NCI-H2171 treated with DMSO at 0.1 percent for 48 hours (cell line): ENCODE measurements around the gene NTNG1.

Source experiments
- DNase-seq: peaks from one replicate; lab custom pipeline; 2025; lab: John Stamatoyannopoulos, UW

NTNG1 gene

DNA sequence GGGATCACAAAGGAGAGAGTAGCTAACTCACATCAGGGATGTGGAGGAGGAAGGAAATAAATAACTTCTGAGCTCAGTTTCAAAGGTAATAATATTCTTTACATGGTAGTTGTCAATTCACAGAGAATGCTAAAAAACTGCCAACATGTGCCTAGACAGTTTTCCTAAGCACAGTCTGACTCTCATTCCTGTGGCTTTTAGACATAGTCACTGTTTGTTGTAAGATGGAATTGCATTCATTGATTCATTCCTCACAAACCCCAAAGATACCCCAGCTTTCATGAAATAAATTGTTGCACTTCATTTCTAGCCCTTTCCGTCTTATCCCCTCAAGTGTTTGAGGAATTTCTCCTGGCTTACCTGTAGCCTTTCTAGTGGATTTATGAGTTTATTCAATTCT lies 263.9 kb downstream of the NTNG1 start:
- no peak for DNase-seq

DNA sequence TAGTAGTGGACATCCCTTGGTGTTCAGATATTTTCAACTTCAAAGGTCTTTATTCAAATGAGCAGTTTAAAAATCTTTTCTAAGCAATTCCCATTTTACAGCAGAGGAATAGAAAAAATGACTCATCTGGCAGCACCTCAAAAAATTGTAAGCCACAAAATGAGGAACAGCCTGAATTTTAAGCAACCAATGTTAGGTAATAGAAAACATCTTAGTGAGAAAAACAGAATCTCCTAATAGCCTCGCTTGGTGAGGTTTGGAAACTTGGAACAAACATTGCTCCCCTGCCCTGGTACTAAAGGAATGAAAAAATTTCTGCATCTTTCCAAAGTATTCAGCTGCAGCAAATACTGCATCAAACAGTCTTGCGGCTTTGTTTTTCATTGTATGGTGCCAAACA lies 264.4 kb downstream of the NTNG1 start:
- DNase-seq = no peak

DNA sequence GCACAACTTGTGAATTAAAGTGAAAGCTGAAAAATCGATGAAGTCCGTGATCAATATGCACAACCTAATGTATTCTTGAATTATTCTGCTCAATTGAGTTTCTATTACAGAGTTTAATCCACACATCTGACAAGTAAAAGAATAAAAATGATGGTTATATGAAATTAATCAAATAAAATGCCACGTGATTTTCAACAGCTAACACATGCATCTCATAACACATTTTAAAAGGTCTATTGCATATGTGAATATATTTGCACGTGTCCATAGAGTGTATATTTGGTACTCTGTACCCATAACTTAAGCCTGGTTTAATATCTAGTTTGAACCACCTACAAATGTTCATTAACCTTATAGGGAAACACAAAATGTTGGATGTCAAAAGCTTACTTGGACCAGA lies 266.2 kb downstream of the NTNG1 start:
- no peak for DNase-seq

DNA sequence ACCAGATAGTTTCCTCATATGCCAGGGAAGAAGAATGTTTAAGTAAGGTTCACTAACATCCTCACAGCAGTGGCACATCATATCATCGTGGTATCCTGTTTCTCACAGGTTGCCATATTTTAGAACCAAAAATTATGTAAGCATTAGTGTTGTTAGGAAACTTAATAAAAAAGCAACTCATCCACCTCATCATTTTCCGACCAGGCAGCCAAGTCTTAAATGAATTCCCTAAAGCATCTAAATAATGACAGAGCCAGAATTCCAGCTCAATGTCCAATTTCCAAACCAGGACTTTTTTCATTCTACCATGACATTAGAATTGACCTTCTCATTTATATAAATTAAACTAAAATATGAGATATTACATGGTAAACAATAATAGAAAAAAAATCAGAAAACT lies 272.7 kb downstream of the NTNG1 start:
- no peak for DNase-seq

DNA sequence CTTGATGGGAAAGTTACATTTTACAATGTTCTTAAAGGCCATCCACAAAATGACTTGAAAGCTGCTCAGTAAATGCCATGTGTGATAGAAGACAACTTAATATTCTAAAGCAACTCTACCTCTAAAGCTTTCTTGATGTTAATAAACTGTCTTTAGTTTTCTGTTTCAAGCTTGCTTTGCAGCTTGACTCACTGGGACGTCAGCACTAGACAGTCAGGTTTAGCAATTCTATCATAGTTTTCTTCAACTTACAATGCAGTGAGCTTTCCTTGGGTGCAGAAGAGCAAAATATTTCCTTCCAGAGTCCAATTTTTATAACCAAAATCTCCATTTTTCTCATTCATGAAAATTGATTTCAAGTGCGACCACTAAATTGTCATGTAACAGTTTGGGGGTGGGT lies 273.1 kb downstream of the NTNG1 start:
- no peak for DNase-seq

DNA sequence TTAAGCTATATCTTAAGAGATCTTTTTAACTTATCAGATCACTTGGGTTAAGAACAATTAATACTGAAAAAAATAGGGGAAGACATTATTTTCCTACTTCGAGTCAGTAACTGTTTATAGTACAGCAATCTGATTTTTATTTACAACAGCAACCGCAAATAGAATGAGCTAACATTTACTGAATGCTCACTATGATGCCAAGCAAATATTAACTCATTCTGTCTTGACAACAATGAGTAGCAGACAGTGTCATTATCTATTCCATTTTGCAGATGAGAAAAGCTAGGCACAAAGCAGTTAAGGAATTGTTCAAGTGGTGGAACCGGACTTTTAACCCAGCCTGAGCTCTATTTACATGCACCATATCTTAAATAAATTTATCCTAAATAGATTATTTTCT lies 273.7 kb downstream of the NTNG1 start:
- DNase-seq = no peak

DNA sequence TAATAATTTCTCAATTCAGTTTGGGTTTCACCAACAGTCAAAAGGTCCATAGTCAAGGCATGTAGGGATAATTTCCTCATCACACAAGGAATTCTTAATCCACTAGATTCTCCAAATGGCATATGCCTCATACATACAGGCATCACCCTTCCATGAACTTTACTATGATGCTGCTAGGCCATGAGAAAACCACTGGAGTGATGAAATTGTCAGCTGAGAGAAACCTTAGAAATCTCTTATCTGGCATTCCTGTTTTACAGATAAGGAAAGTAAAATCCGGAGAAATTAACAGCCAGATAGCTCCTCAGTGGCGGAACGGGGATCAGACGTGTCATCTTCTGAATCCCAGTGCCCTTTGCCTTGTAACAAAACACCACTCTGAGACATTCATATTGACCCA lies 274.4 kb downstream of the NTNG1 start:
- DNase-seq = no peak

DNA sequence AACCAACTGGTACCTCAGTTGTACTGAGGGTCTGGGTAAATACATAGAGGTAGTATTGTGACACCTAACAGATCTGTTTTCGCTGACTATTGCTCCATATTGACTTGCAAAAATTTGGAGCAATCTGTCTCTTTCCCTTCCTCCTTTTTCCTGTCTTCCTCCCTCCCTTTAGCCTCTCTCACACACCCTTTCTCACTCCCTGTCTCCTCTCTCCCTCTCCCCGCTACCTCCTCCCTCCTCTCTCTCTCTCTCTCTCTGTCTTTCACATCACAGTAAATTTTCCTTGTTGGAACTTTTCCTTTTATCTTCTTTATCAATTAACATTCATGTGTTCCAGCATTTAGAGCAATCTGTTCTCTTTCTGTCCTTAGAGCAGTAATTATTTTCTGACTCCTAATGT lies 278.2 kb downstream of the NTNG1 start:
- DNase-seq = no peak

DNA sequence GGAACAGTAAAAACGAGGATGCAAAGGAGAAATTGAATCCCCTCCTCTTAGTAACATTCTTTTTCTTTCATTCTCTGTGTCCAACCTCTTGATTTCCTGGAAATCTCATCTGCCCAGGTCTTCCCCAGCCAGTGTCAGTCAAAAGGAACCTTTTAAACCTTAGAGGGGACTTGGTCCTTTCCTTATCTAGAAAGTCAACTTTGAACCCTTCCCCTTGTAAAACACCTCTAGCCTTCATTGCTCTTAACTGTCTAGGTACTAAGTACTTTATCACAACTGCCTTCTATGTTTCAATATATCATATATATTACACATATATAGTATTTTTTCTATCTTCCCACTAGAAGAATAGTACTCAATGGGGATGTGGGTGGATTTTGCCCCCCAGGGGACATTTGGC lies 282.1 kb downstream of the NTNG1 start:
- no peak for DNase-seq

DNA sequence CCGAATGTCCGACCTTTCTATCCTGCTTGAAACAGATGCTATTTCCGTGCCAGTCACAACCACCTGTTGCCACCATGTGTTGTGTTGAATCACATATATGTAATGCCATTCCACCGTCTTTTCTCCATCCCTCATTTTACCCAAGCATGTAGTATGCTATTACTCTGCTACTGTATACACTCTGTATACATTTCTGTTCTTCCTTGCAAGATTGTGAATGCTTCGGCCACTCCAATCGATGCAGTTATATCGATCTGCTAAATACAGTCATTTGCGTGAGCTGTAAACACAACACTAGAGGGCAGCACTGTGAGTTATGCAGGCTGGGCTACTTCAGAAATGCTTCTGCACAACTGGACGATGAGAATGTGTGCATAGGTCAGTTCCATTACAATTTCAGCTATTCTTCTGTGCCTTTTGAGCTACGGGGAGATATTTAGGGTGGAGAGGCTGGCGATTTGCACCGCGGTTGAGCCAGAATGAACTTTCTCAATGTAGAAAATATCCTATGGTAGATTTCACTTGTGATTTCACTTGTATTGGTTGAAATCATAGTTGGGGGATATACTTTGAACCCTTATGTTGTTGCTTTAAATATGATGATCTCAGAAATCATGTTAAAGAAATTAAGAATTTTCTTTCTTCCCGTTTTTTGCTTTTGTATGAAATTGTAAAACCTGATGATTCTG lies 289.8 kb downstream of the NTNG1 start:
- DNase-seq = no peak

DNA sequence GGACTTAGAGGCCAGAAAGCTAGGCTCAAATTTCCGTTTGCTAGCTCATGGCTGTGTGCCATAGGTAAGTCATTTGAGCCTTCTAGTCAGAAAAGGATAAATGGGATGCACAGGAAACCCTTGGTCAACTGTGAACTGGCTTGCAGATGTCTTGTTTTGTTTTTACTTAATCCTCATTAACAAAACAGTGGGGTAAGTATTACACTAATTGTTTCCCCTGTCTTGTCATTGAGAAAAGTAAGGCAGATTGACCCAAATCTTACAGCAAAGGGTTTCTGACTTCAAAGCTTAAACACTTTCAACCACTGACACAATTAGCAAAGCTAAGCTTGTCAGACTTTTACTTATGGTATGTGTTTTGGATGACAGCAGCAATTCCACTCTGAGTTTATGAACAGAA lies 291.3 kb downstream of the NTNG1 start:
- DNase-seq = peak; percentile 48

DNA sequence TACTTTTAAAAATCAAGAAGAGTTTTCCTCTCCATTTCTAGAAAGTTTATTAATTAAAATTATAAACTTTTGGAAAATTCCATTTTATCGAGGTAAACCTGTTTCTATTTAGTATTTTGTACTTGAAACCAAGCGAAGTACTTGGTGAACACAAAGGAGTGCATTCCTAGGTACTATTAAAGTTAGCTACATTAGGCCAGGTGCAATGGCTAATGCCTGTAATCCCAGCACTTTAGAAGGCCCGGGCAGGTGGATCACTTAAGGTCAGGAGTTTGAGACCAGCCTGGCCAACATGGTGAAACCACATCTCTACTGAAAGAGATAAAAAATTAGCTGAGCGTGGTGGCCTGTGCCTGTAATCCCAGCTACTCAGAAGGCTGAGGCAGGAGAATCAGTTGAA lies 292.2 kb downstream of the NTNG1 start:
- no peak for DNase-seq

DNA sequence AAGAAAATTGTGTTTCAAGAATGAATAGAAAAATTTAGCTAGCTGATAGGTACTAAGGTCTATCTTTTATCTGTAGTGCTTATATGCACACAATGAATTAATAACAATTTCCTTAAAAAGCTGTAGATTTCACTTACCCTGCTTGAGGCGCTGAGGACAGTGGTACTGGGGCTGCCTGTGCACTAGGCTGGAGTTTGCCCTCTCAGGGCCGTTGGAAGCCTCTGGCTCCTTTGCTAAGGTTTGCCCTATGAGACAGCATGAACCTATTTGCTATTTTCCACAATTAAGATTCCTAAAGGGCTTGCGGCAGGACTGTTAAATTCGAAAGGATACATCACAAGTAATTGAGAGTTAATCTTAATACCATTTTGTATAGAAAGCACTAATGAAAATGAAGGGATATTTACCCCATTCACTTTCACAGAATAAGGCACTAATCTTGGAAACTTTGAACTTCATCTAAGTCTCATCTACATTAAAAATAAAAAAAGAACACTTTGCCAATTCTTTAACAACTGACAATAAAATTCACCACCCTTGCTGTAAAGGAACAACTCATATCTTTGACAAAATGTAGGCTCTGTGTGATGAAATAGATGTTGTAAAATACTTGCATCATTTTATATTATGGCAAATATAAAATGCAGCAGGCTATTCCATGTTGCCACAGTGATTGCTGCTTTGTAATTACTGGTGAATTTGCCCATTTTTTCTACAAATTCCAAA lies 293.0 kb downstream of the NTNG1 start:
- no peak for DNase-seq

DNA sequence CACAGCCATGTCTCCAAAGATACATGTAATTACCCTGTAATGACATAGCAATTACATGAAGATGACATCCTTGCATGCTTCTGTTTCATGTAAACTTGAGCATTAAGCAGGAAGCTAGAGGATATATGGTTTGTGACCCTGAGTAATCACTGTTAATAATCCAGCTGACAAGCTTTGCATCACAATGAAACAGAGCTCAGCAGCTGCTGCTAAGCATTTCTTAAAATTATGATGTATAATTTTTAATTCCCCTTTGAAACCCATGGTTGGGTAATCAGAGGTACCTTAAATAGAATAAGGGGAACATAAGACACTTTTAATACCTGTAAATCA lies 293.5 kb downstream of the NTNG1 start:
- no peak for DNase-seq

DNA sequence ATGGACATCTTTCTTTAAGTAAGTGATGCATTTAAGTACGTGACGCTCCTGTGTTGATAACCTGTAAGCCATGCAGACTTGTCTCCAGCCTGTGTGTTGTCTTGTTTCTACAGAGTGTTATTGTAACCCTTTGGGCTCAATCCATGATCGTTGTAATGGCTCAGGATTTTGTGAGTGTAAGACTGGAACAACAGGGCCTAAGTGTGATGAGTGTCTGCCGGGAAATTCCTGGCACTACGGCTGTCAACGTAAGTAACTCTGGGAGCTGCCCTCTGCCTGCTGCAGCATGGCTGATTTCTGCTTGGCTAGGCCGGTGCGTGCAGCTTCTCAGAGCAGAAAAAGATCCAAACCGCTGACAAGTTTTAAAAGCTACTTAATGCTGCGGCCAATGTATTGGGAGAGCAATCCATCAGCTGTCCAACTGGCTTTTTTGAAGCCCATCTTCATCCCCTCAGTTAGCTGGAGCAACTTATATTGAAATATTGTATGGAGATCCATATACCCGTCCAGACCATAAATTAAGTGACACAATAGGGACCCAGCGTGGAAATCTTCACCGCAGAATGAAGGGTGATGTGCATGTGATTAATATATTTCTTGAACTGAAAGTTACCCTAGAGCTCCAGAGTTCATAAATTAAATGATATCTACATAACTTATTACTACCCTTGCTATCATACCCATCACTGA lies 295.9 kb downstream of the NTNG1 start:
- no peak for DNase-seq

DNA sequence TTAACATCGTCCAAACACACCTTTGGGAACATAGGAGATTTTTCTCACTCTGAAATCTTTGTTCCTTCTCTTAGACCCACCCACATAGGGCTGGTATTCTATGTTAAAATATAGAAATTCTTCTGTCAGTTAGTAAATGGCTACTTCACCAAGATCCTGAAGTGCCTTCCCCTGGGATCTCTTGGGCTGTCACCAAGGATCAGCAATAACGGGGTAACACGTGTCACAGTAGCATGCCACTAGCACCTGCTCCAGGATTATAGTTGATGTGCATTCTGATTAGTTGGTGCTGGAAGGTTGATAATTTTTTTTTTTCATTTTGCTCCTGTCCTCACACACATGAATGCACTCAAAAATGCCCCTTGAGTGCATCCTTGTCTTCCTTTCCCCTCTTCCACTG lies 298.7 kb downstream of the NTNG1 start:
- peak; percentile 77 for DNase-seq

DNA sequence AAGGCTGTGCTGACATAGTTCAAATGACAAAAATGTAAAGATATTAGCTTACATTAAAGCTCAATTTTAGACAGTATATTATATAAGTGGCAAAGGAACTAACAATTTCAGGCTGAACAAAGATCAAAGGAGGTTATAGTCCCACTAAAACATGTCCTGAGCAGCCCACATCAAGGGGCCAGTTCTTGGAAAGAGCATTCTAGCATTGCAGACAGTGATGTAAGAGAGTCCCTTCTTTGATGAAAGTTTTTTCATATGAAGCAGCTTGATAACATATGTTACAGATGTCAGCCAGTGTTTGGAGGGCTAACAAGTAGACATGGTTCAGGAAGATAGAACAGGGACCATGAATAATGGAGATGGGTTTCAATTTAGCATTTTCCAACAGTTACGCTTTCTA lies 301.7 kb downstream of the NTNG1 start:
- DNase-seq = no peak

DNA sequence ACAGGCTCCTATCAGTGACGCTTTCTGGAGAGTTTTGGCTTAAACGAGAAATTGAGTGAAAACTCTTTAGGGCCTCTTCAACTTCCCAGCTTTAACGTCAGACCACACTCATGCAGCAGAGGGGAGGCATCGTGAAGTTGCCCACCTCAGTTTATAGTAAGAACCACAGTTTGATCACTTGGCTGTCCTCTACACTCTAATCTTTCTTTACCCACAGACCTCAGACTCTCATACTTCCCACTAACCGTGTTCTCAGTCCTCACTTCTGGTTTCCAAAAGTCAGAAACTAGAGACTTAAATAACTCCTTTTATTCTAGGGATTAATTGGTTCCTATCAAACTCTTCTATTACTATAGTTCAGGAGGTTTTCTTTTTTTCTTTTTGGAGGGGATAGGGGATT lies 302.2 kb downstream of the NTNG1 start:
- DNase-seq = no peak

DNA sequence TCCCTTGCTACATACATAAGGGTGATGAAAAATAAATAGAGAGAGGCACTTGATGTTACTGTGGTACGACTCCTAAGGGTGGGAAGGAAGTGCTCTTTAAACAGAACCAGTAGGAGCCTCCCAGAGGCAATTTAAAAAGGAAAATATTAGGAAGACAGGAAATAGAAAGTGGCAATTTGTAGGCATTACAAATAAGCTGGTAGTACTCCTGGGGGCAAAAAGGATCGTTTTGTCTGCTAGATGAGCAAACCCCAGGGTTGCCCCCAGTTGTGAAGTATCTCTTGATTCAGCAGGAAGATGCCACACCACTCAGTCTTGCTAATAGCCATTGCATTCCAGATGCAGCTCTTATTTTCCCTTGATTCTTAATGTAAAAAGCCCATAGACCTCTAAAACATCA lies 303.0 kb downstream of the NTNG1 start:
- DNase-seq = no peak

DNA sequence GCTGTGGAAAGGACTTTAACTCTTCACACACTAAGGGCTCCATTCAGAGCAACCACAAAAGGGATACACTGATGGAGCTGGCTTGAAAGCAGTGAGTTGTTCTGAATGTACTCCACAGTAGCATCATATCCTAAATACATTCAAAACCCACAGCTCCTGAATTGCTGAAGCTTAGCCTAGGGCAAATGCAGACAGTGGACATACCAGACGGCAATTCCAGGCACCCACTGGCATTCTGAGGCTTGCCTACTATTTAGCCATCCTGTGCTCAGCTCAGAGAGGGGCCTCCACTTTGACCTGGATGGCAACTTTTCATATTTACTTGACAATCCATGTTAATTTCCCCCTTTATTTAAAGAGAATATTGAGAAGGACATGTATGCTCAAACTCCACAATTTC lies 303.5 kb downstream of the NTNG1 start:
- no peak for DNase-seq

DNA sequence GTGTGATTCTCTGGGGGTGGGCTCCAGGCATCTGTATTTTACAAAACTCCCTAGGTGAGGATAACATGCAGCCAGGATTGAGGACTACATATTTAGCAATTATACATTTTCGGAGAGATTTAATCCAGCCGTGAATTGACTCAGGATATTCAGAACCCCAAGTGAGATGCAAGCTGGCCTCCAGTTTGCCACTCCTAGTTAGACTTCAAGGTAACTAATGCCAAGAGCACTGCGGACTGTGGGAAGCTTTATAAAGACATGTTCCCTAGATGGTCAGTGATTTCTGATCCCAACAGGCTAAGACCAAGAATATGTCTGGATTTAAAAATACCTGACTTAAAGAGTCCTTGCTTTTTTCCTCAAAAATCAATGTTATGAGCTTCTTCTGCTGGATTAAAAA lies 308.5 kb downstream of the NTNG1 start:
- no peak for DNase-seq

DNA sequence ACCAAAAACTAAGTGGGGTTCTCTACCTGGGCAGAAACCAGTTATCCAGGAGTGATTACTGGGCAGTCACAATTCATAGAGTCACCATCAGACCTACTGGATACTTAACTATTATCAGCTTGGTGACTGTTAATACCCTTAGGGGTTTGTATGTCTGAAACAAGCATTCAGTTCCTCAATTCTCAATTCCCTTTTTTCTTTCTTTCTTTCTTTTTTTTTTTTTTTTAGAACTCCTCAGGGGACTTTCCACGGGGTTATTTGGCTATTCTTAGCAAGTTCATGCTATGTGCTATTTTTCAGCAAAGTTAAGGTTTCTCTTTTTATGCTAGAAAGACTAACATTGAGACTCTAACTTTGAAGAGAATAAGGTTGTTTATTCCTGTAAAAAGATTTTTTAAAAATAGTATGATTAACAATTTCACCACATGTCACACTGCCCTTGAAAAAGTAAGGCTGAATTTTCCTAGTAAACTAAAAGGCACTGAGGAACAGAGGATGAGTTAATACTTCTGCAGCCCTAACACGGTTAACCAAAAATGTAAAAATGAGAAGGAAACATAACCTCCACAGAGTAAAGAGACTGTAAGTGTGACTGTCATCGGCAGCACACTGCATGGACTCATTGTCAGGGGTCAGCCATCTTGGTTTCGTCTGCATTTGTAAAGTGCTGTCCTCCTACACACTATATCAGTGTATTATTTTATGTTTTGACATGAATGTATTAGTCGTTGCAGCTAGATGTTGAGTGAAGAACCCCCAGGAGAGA lies 310.2 kb downstream of the NTNG1 start:
- no peak for DNase-seq

DNA sequence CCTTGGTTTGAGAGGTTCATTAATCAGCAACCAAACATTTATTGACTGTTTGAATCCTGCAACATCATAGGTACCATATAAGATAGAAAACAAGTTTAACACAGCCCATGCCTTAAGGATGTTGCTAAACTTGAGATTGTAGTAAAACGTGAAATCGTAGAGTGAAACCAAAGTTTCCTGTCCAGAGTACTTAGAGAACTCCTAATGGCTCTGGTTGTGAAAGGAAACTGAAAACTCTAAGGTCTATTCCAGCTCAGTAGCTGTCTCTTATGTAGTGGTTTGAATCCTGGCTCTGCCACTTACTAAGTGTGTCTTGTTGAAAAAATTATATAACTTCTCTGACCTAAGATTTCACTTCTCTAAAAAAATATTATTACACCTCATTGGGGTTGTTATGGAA lies 310.9 kb downstream of the NTNG1 start:
- DNase-seq = no peak
